LNCaP clone FGC (cell line): Measurements from ENCODE around the gene SPATA32.
"Not testable (repeated sequence)": the region's sequence is repeated elsewhere in the genome, so short reads cannot be mapped to it uniquely, and the experiment has no call there.

Experiments
- DNase-seq: peaks from one replicate; pipeline ENCODE4 v3.0.0-alpha.2; 2011; ENCODE audit warnings: low read depth
- H3K4me3 ChIP-seq: 2 replicates; pipeline ENCODE4 v1.5.1; 2011; ENCODE audit warnings: mild to moderate bottlenecking, low read depth, low read length, control low read depth
- TF ChIP-seq, protein P1 (sequence below): IDR thresholded peaks from 2 replicates; pipeline ENCODE4 v1.5.1; 2012; ENCODE audit warnings: mild to moderate bottlenecking; ENCODE audit not compliant: control insufficient read depth, insufficient read depth; ENCODE audit errors: extremely low read depth

Gene SPATA32

DNA sequence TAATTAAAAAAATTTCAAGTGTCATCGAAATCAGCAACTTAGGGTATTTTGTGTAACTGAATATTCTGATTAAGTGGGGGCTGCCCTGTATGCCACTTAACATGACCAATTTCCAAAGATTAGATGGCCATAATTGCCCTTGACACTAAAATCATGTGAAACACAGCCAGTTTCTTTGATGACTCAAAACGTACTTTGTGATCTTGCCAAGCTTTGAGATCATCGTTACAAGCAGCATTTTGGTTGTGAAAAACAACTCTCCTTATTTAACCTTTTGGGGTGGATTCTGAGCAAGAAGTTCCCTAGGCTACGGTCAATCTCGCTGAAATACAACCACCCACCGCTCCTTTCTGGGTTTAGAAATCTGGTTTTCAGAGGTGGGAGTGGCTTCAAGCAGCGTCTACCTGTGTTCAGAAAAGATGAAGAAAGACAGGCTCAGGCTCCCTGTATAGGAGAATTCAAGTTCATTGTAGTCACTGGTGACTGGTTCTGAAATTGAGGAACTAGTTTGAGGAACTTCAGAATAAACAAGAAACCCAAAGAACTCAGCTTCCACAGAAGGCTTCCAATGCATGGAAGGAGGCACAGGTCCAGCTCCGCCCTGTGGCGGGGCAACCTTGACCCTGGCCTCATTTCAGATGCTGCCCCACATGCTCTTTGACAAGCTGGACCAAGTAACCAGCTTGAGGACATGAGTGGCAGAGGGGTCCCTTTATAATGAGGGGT is 45.6 kb upstream of the SPATA32 start:
- TF ChIP-seq, protein P1, sequence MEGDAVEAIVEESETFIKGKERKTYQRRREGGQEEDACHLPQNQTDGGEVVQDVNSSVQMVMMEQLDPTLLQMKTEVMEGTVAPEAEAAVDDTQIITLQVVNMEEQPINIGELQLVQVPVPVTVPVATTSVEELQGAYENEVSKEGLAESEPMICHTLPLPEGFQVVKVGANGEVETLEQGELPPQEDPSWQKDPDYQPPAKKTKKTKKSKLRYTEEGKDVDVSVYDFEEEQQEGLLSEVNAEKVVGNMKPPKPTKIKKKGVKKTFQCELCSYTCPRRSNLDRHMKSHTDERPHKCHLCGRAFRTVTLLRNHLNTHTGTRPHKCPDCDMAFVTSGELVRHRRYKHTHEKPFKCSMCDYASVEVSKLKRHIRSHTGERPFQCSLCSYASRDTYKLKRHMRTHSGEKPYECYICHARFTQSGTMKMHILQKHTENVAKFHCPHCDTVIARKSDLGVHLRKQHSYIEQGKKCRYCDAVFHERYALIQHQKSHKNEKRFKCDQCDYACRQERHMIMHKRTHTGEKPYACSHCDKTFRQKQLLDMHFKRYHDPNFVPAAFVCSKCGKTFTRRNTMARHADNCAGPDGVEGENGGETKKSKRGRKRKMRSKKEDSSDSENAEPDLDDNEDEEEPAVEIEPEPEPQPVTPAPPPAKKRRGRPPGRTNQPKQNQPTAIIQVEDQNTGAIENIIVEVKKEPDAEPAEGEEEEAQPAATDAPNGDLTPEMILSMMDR: no peak
- no peak for DNase-seq
- no peak overlapping the region for H3K4me3 ChIP-seq

DNA sequence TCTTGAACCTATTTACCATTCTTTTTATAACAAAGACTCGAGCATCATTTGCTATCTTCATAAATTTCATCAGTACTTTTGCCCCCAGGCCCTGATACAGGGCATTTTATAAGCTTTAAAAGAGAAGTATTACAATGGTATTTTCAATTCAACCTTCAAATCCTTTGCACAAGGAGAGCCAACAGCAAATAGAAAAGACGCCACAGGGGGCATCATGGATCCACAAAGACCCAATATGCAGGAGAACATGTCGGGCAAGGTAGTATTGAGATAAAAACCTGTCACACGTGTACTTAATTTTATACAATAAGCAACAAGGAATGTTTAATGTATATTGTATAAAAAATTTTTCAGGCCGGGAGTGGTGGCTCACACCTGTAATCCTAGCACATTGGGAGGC is 44.7 kb upstream of the SPATA32 start:
- TF ChIP-seq, protein P1: no peak
- no peak for DNase-seq
- H3K4me3 ChIP-seq: no peak overlapping the region

DNA sequence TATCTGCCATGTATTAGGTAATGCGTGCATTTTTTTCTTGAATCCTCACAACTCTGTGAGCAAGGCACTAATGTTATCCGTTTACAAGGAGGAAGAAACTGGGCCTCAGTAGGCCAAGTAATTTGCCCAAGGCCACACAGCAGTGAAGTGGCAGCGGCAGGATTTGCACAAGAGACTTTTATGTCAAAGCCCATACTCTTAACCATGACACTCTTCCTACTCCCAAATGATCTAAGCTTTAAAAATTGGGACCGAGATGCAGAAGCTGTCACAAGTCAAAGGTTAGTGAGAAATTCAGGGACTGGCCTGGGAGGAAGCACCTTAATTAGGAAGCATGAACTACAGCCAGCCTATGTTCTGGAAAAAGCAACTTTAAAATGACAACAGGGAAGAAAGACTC is 44.2 kb upstream of the SPATA32 start:
- no peak overlapping the region for H3K4me3 ChIP-seq
- TF ChIP-seq, protein P1: no peak
- DNase-seq: no peak

DNA sequence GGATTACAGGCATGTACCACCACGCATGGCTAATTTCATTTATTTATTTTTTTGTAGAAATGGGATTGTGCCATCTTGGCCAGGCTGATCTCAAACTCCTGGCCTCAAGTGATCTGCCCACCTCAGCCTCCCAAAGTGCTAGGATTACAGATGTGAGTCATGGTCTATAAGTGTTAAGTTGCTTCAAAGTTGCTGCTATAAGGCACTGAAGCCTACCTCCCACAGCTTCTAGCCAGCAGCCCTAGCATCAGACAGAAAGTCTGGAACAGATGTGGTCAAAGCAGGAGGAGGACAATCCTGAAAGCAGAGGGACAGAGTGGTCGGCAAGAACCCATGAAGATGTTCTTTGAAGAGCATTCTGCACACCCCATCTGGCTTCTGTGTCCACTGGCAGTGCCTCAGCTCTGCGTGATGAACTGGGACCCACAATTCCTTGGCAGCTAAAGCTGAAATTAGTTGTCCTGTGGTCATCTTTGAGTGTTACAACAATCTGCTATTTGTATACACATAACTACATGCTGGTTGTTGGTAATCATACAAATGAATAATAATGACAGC is 43.7 kb upstream of the SPATA32 start:
- no peak for DNase-seq
- TF ChIP-seq, protein P1: no peak
- no peak overlapping the region for H3K4me3 ChIP-seq

DNA sequence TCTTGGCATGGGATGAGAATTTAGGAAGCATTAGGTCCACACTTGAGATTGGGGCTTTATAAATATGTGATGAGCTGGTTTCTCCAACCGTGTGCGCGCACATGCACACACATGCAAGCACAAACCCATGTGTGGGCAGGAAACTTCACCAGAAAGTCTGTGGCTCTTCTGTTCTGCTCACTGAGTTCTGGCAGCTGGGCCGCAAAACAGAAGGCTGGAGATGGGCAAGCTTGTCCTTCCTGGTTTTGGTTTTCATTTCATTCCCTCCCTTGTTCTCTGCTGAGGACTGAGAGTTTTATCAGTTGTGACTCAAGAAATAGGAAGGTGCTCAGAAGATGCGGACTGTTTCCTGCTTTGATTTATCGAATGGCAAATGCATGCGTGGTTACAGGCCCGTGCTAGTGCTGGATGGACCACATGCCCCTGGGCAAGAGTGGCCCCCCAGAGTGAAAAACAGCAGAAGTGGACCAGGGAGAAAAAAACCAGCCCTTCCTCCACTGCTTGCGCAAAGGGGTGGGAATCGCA is 40.8 kb upstream of the SPATA32 start:
- no peak for DNase-seq
- TF ChIP-seq, protein P1: no peak
- no peak overlapping the region for H3K4me3 ChIP-seq

DNA sequence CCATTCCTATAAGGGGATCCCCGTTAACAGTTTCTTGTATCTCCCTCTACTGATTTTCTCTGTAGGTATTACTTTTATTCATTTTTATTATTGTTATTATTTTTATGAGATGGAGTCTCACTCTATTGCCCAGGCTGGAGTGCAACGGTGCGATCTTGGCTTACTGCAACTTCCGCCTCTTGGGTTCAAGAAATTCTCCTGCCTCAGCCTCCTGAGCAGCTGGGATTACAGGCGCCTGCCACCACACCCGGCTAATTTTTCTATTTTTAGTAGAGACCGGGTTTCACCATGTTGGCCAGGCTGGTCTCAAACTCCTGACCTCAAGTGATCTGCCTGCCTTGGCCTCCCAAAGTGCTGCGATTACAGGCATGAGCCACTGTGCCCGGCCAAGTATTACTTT is 40.3 kb upstream of the SPATA32 start:
- not testable (repeated sequence) for DNase-seq, H3K4me3 ChIP-seq

DNA sequence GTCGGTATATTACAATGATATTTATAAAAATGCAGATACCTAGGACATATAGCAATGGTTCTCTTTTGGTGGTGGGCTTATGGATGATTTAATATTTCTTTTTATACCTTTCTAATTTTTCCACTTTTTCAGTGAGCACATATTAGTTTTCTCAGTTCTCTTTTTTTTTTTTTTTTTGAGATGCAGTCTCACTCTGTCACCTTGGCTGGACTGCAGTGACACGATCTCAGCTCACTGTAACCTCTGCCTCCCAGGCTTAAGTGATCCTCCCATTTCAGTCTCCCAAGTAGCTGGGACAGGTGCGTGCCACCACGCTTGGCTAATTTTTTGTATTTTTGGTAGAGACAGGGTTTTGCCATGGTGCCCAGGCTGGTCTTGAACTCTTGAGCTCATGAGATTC is 39.8 kb upstream of the SPATA32 start:
- no peak overlapping the region for H3K4me3 ChIP-seq
- TF ChIP-seq, protein P1: no peak
- no peak for DNase-seq
